Panc1 (cell line): ENCODE measurements around the gene ABLIM2. TPM values are rescaled to one million over a fixed set of nuclear protein-coding genes. Genes with fewer than 3 reads are reported as not detected.

Experiments
- ATAC-seq: fragments of 200-7000 bp; cut with Tn5 transposase; 2 replicates; pipeline ENCODE4 v1.9.1; 2020; ENCODE audit warnings: mild to moderate bottlenecking, moderate library complexity
- BruUV-seq: library from RNA; stranded (reverse); fragments of 400-500 nt; replicated peaks from 2 replicates; lab custom pipeline; 2021; lab: Mats Ljungman, UMichigan
- CTCF ChIA-PET: fragments of 300-600 bp; sonication (Branson Sonifier 250); formaldehyde crosslinking; loops from one replicate; lab custom pipeline; 2022; ENCODE audit warnings: antibody characterized with exemption; lab: Charles Lee
- POLR2A ChIA-PET: fragments of 300-600 bp; sonication (Branson Sonifier 250); formaldehyde crosslinking; loops from one replicate; lab custom pipeline; 2022; ENCODE audit warnings: antibody characterized with exemption; lab: Charles Lee
- DNase-seq: peaks from one replicate; pipeline ENCODE4 v3.0.0-alpha.2; 2010; ENCODE audit warnings: low read depth, low spot score
- H3K27ac ChIP-seq: 2 replicates; pipeline ENCODE4 v1.5.1; 2011; ENCODE audit warnings: mild to moderate bottlenecking, low read length, inconsistent platforms
- H3K27me3 ChIP-seq: fragments of 200-500 bp; sonication (Bioruptor generic); 2 replicates; pipeline ENCODE4 v1.6.0; 2014; ENCODE audit warnings: low read length, inconsistent platforms; ENCODE audit not compliant: control insufficient read depth, insufficient read depth
- H3K36me3 ChIP-seq: fragments of 200-500 bp; sonication (Bioruptor generic); 2 replicates; pipeline ENCODE4 v1.5.1; 2014; ENCODE audit warnings: inconsistent platforms, mild to moderate bottlenecking, low read length, moderate library complexity; ENCODE audit not compliant: control insufficient read depth, insufficient read depth
- H3K4me1 ChIP-seq: 2 replicates; pipeline ENCODE4 v1.5.1; 2011; ENCODE audit warnings: inconsistent platforms, mild to moderate bottlenecking, low read length, moderate library complexity; ENCODE audit not compliant: control insufficient read depth, insufficient read depth
- H3K4me3 ChIP-seq, 2 experiments: 2 replicates each; pipeline ENCODE4 v1.5.1; 2011 to 2012; ENCODE audit warnings: low read depth in 2 of 2, low read length in 2 of 2, mild to moderate bottlenecking in 2 of 2, inconsistent platforms in 1 of 2, moderate library complexity in 1 of 2
- H3K9me3 ChIP-seq: fragments of 200-500 bp; sonication (Bioruptor generic); 2 replicates; pipeline ENCODE4 v1.5.1; 2014; ENCODE audit warnings: low read depth, mild to moderate bottlenecking, inconsistent platforms, low read length, moderate library complexity; ENCODE audit not compliant: control insufficient read depth, insufficient read depth
- CTCF ChIP-seq: fragments of 450-650 bp; IDR thresholded peaks from 2 replicates; pipeline ENCODE4 v1.5.1; 2017; ENCODE audit warnings: mild to moderate bottlenecking
- POLR2AphosphoS5 ChIP-seq: IDR thresholded peaks from 2 replicates; pipeline ENCODE4 v1.6.1; 2012; ENCODE audit warnings: mild to moderate bottlenecking, low read depth, low read length, moderate library complexity
- REST ChIP-seq, 2 experiments: IDR thresholded peaks; 2 replicates each; pipeline ENCODE4 v1.6.1; 2011 to 2012; ENCODE audit warnings: low read depth in 2 of 2, control low read depth in 1 of 2, low read length in 1 of 2, mild to moderate bottlenecking in 1 of 2, moderate library complexity in 1 of 2; ENCODE audit not compliant: insufficient read depth in 1 of 2
- SIN3A ChIP-seq: IDR thresholded peaks from 2 replicates; pipeline ENCODE4 v1.6.1; 2012; ENCODE audit warnings: low read depth, mild to moderate bottlenecking, low read length, moderate library complexity, borderline replicate concordance; ENCODE audit not compliant: insufficient read depth
- TCF7L2 ChIP-seq: IDR thresholded peaks from 2 replicates; pipeline ENCODE4 v1.6.1; 2011; ENCODE audit warnings: mild to moderate bottlenecking, low read depth, low read length, inconsistent platforms
- in situ Hi-C: cut with HindIII; loops from 2 replicates; pipeline ENCODE4 v1.10.0; 2016; ENCODE audit warnings: low sequenced_read_pairs, low pct_unique_long_range_greater_than_20kb
- intact Hi-C: fragments of 100-400 bp; cut with micrococcal nuclease; formaldehyde crosslinking; loops from one replicate; pipeline ENCODE4 v1.10.0; 2022; ENCODE audit not compliant: unreplicated experiment
- total RNA-seq: library from RNA; stranded (reverse); gene quantifications from one replicate; pipeline ENCODE4 v1.2.1, GENCODE V29; 2021; ENCODE audit not compliant: unreplicated experiment

The ABLIM2 gene
- total RNA-seq, 1 experiment from 2014 or later = 0.64 TPM

- BruUV-seq = no TSS peak
- no peak for ATAC-seq
- no peaks in the 10 kb centered on the region for H3K36me3 ChIP-seq
- TF ChIP-seq CTCF = no peak
- TF ChIP-seq TCF7L2 = no peak
- TF ChIP-seq SIN3A = no peak
- no peak for TF ChIP-seq REST (IDR thresholded peaks at IDR 0.05; ENCODE audit: insufficient read depth in 1 of 2, low read depth in 2 of 2, low read length in 1 of 2)
- TF ChIP-seq POLR2AphosphoS5 = no peak
- H3K27me3 ChIP-seq = no peaks in the 10 kb centered on the region
- intact Hi-C loops = no loop called here
- no peaks in the 10 kb centered on the region for H3K9me3 ChIP-seq
- POLR2A ChIA-PET = no interaction called here
- CTCF ChIA-PET = no interaction called here
- no peak for DNase-seq
- H3K27ac ChIP-seq = no peak overlapping the region
- H3K4me1 ChIP-seq = peaks cover 8% of the 10 kb centered on the region
- no peak overlapping the region for H3K4me3 ChIP-seq
- in situ Hi-C loops = no loop called here
Observed at GRCh38 chr4:8184061-8184460, 25.4 kb upstream of the ABLIM2 start.

- no peaks in the 10 kb centered on the region for H3K9me3 ChIP-seq
- intact Hi-C loops = no loop called here
- no peak overlapping the region for H3K4me3 ChIP-seq
- in situ Hi-C loops = no loop called here
- CTCF ChIA-PET = no interaction called here
- DNase-seq (no peak), ATAC-seq (peak; percentile 43)
- H3K27me3 ChIP-seq = no peaks in the 10 kb centered on the region
- H3K4me1 ChIP-seq = peaks cover 8% of the 10 kb centered on the region
- no TSS peak for BruUV-seq
- H3K36me3 ChIP-seq = no peaks in the 10 kb centered on the region
- no peak for TF ChIP-seq SIN3A
- TF ChIP-seq POLR2AphosphoS5 = no peak
- TF ChIP-seq CTCF = no peak
- TF ChIP-seq REST (IDR thresholded peaks at IDR 0.05; ENCODE audit: insufficient read depth in 1 of 2, low read depth in 2 of 2, low read length in 1 of 2) = no peak
- no peak for TF ChIP-seq TCF7L2
- POLR2A ChIA-PET = no interaction called here
- H3K27ac ChIP-seq = no peak overlapping the region
Observed at GRCh38 chr4:8182858-8183725, 24.5 kb upstream of the ABLIM2 start.
